Thoracic aorta (tissue), 2 donors: ENCODE measurements around the gene ZNF827. TPM values are rescaled to one million over a fixed set of nuclear protein-coding genes. Genes with fewer than 3 reads are reported as not detected.

Experiments used
- ATAC-seq: fragments of 150-250 bp; one replicate; pipeline ENCODE4 v1.8.0; 2017; ENCODE audit warnings: low read depth; ENCODE audit not compliant: insufficient number of reproducible peaks, low FRiP score
- DNase-seq: peaks from one replicate; pipeline ENCODE4 v3.0.0-alpha.2; 2020; ENCODE audit warnings: low spot score
- H3K27ac ChIP-seq, 2 donors: fragments of 200-600 bp; sonication (generic); 1 replicate in 1 of 2; 2 replicates in 1 of 2; pipeline ENCODE4 v1.5.1; 2016; ENCODE audit warnings: mild to moderate bottlenecking in 2 of 2, moderate library complexity in 2 of 2
- H3K27me3 ChIP-seq: fragments of 200-600 bp; sonication (generic); replicated peaks from 2 replicates; pipeline ENCODE4 v1.6.0; 2016; ENCODE audit warnings: mild to moderate bottlenecking; ENCODE audit not compliant: insufficient read depth
- H3K36me3 ChIP-seq: fragments of 200-600 bp; sonication (generic); one replicate; pipeline ENCODE4 v1.5.1; 2016
- H3K4me1 ChIP-seq, 2 donors: fragments of 200-600 bp; sonication (generic); 1 replicate in 1 of 2; 2 replicates in 1 of 2; pipeline versions ENCODE4 v1.5.1 to v1.6.0; 2016; ENCODE audit warnings: low read depth in 2 of 2, mild to moderate bottlenecking in 1 of 2; ENCODE audit not compliant: control insufficient read depth in 1 of 2
- H3K4me3 ChIP-seq: fragments of 200-600 bp; sonication (generic); 2 replicates; pipeline ENCODE4 v1.5.1; 2016; ENCODE audit warnings: mild to moderate bottlenecking
- H3K9me3 ChIP-seq: fragments of 200-600 bp; sonication (generic); 2 replicates; pipeline ENCODE4 v1.5.1; 2016
- total RNA-seq, 2 donors: library from RNA; depleted of rRNA; stranded (reverse); fragments of >200 nt; gene quantifications; one replicate each; pipeline versions ENCODE4 v1.1.0 to v1.2.3, GENCODE V29; 2016
- TF ChIP-seq, protein P1 (sequence below): fragments of 200-600 bp; sonication (generic); IDR thresholded peaks from one replicate; pipeline ENCODE4 v1.5.1; 2019; ENCODE audit warnings: antibody characterized with exemption

ZNF827 gene
- total RNA-seq, 2 donors from 2014 or later, result 20.2 to 41.4 TPM

DNA sequence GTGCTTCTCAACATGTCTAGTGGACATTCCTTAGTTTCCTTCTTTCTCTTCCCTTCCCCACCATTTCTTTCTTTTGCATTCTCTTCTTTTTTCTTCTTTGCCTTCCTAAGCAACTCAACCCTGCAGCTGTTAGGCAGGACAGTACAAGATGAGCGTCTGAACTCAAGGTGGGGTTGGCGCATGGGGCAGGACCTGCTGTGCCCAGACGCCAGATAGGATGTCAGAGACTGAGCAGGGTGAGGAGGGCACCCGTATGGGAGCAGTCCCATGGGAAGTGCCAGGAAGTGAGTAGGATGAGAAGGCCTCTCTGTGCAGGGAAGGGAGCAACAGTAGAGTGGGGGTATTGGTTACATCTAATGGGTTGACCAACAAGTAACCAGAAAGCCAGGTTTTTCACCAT, 38.1 kb upstream of the ZNF827 start:
- no peaks in the 10 kb centered on the region for H3K36me3 ChIP-seq
- TF ChIP-seq, protein P1, sequence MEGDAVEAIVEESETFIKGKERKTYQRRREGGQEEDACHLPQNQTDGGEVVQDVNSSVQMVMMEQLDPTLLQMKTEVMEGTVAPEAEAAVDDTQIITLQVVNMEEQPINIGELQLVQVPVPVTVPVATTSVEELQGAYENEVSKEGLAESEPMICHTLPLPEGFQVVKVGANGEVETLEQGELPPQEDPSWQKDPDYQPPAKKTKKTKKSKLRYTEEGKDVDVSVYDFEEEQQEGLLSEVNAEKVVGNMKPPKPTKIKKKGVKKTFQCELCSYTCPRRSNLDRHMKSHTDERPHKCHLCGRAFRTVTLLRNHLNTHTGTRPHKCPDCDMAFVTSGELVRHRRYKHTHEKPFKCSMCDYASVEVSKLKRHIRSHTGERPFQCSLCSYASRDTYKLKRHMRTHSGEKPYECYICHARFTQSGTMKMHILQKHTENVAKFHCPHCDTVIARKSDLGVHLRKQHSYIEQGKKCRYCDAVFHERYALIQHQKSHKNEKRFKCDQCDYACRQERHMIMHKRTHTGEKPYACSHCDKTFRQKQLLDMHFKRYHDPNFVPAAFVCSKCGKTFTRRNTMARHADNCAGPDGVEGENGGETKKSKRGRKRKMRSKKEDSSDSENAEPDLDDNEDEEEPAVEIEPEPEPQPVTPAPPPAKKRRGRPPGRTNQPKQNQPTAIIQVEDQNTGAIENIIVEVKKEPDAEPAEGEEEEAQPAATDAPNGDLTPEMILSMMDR, result no peak
- no peak overlapping the region for H3K27ac ChIP-seq
- DNase-seq (no peak), ATAC-seq (no peak)
- H3K9me3 ChIP-seq, result no peaks in the 10 kb centered on the region
- H3K4me1 ChIP-seq, result no peaks in the 10 kb centered on the region
- no peaks in the 10 kb centered on the region for H3K27me3 ChIP-seq
- H3K4me3 ChIP-seq, result no peak overlapping the region

DNA sequence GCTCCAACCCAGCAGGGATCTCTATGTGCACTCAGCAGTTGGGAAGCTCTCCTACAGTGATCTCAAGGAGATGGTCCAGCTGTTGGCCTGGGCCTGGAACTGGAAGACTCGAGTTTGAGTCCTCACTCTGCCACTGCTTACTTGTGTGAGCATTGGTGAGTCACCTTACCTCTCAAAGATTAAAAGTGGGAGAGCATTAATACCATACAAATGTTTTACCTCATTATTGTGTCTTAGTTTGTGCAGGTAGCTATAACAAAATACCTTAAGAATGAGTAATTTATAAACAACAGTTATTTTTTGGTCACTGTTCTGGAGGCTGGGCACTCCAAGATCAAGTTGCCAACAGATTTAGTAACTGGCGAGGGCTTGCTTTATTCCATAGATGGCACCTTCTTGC, 21.4 kb upstream of the ZNF827 start:
- H3K4me1 ChIP-seq, result no peaks in the 10 kb centered on the region
- TF ChIP-seq, protein P1, result no peak
- H3K9me3 ChIP-seq, result no peaks in the 10 kb centered on the region
- H3K27ac ChIP-seq, result no peak overlapping the region
- no peaks in the 10 kb centered on the region for H3K27me3 ChIP-seq
- H3K36me3 ChIP-seq, result no peaks in the 10 kb centered on the region
- DNase-seq (no peak), ATAC-seq (no peak)
- H3K4me3 ChIP-seq, result no peak overlapping the region

DNA sequence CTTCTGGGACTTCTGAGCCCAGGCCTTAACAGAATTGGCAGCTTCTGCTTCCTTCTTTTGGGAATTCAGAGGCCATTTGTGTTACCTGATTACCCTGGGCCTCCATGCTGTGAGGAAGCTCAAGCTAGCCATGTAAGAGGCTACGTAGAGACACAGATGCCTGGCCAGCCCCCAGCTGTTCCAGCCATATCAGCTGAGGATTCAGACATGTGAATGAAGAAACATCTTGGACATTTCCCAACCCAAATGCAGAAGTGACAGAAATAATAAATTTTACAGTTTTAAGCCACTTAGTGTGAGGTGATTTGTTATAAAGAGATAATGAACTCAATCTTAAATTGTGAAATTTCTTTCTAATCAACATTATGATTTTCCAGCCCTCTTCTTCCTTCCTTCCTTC, 18.7 kb upstream of the ZNF827 start:
- no peak overlapping the region for H3K4me3 ChIP-seq
- H3K27ac ChIP-seq, result no peak overlapping the region
- DNase-seq (no peak), ATAC-seq (no peak)
- no peaks in the 10 kb centered on the region for H3K36me3 ChIP-seq
- TF ChIP-seq, protein P1, result no peak
- no peaks in the 10 kb centered on the region for H3K9me3 ChIP-seq
- no peaks in the 10 kb centered on the region for H3K4me1 ChIP-seq
- H3K27me3 ChIP-seq, result no peaks in the 10 kb centered on the region

DNA sequence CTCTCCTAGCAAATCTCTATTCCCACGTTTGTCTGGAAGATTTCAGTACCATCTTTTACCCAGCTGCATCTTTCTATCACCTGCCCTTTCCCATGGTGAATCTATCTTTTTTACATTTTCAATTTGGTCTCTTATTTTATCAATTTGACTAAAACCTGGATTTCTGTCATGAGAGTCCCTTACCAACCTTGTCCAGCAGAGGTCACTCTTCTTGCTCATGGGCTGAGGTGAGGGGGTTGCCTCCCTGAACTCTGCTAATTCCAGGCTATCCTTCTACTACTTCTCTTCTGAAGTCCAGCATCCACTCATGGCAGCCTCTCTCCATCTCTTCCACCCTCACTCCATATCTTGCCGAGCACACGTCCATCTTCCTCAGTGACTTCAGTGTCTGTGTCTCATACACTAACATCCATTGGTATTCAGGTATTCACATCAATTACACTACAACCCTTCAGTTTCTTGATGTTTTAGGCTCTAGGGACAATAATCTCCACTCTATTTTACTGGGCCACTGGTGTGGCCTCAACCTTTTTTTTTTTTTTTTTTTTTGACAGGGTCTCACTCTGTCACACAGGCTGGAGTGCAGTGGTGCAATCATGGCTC, 17.8 kb upstream of the ZNF827 start:
- TF ChIP-seq, protein P1, result peak; percentile 63
- no peak for ATAC-seq
- no peak for DNase-seq
- H3K36me3 ChIP-seq, result no peaks in the 10 kb centered on the region
- H3K4me3 ChIP-seq, result no peak overlapping the region
- no peaks in the 10 kb centered on the region for H3K27me3 ChIP-seq
- no peaks in the 10 kb centered on the region for H3K4me1 ChIP-seq
- H3K9me3 ChIP-seq, result no peaks in the 10 kb centered on the region
- H3K27ac ChIP-seq, result no peak overlapping the region

DNA sequence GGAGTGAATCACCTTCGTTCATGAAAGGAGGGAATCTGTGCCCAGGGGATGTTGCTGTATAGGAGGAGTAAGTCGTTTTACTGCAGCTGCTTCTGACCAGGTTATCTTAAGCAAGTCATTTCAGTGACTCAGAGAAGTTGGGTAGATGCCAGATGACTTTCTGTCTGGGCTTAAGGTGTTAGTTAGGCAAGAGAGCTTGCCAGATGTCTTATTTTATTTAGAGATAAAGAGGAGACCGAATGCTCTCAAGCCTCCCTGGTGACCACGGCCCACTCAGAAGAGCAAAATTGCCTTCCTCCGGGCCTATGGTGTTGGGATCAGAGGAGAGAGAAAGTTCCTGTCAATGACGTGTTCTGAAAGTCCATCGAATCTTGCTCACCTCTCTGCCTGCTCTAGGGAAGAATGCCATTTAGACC, 16.3 kb upstream of the ZNF827 start:
- ATAC-seq, result no peak

More for the DNA sequence above, 16.3 kb upstream of the ZNF827 start:
- Histone ChIP-seq H3K27ac (no peak overlapping the region), H3K36me3 (no peaks in the 10 kb centered on the region), H3K27me3 (no peaks in the 10 kb centered on the region), H3K4me1 (no peaks in the 10 kb centered on the region), H3K9me3 (no peaks in the 10 kb centered on the region), H3K4me3 (no peak overlapping the region)
- no peak for DNase-seq
- TF ChIP-seq, protein P1, result no peak
